MM.1S (cell line): Measurements from ENCODE around the gene HSPA1A.

ENCODE experiments used
- EZH2 ChIP-seq: fragments of 300-600 bp; sonication (generic); optimal IDR thresholded peaks from 2 replicates; pipeline ENCODE3; 2017; ENCODE audit warnings: low read depth, mild to moderate bottlenecking, antibody characterized with exemption, low read length, mixed read lengths
- EZH2phosphoT487 ChIP-seq: fragments of 300-600 bp; sonication (generic); IDR thresholded peaks from 2 replicates; pipeline ENCODE4 v1.6.1; 2018; ENCODE audit warnings: antibody characterized with exemption, low read length
- TF ChIP-seq, protein P1 (sequence below): fragments of 300-600 bp; sonication (generic); IDR thresholded peaks from 2 replicates; pipeline ENCODE4 v1.5.1; 2016; ENCODE audit warnings: antibody characterized with exemption, low read length, mixed read lengths

DNA sequence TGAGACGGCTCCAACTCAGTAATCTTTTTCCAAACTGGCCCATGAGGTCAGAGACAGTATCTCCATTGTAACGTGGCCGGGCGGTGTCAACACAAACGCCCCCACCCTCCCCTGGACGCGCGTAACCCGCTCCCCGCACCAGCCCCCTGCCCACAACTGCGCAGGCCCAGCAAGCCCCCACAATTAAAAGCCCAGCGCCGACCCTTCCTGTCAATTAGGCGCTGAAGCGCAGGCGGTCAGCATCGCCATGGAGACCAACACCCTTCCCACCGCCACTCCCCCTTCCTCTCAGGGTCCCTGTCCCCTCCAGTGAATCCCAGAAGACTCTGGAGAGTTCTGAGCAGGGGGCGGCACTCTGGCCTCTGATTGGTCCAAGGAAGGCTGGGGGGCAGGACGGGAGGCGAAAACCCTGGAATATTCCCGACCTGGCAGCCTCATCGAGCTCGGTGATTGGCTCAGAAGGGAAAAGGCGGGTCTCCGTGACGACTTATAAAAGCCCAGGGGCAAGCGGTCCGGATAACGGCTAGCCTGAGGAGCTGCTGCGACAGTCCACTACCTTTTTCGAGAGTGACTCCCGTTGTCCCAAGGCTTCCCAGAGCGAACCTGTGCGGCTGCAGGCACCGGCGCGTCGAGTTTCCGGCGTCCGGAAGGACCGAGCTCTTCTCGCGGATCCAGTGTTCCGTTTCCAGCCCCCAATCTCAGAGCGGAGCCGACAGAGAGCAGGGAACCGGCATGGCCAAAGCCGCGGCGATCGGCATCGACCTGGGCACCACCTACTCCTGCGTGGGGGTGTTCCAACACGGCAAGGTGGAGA, at the start of gene HSPA1A, which contains the start of gene HSPA1L:
- TF ChIP-seq, protein P1, sequence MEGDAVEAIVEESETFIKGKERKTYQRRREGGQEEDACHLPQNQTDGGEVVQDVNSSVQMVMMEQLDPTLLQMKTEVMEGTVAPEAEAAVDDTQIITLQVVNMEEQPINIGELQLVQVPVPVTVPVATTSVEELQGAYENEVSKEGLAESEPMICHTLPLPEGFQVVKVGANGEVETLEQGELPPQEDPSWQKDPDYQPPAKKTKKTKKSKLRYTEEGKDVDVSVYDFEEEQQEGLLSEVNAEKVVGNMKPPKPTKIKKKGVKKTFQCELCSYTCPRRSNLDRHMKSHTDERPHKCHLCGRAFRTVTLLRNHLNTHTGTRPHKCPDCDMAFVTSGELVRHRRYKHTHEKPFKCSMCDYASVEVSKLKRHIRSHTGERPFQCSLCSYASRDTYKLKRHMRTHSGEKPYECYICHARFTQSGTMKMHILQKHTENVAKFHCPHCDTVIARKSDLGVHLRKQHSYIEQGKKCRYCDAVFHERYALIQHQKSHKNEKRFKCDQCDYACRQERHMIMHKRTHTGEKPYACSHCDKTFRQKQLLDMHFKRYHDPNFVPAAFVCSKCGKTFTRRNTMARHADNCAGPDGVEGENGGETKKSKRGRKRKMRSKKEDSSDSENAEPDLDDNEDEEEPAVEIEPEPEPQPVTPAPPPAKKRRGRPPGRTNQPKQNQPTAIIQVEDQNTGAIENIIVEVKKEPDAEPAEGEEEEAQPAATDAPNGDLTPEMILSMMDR: no peak
- TF ChIP-seq EZH2phosphoT487 (no peak), EZH2 (no peak)
